Superior temporal gyrus (tissue), 1 donor: Measurements from ENCODE around the gene NOB1.

Experiments used
- DNase-seq: peaks from one replicate; pipeline ENCODE4 v3.0.0-alpha.2; 2016; ENCODE audit errors: extremely low spot score

Gene NOB1

GRCh38 chr16:69721441-69721957 lies 33.2 kb downstream of the NOB1 start:
- no peak for DNase-seq

GRCh38 chr16:69720822-69721430 lies 33.8 kb downstream of the NOB1 start:
- DNase-seq: no peak

- DNase-seq: no peak
Measured at GRCh38 chr16:69718111-69718764, 36.5 kb downstream of the NOB1 start.

- DNase-seq: no peak
Measured at GRCh38 chr16:69717066-69717465, 37.7 kb downstream of the NOB1 start.

GRCh38 chr16:69712914-69713581 lies 41.7 kb downstream of the NOB1 start:
- DNase-seq: no peak

GRCh38 chr16:69712277-69712676 lies 42.4 kb downstream of the NOB1 start:
- DNase-seq: no peak

GRCh38 chr16:69711115-69711740 lies 43.5 kb downstream of the NOB1 start:
- peak; percentile 27 for DNase-seq

GRCh38 chr16:69709456-69710084 lies 45.2 kb downstream of the NOB1 start:
- peak; percentile 96 for DNase-seq

GRCh38 chr16:69707920-69708683 lies 46.6 kb downstream of the NOB1 start:
- no peak for DNase-seq

GRCh38 chr16:69706975-69707340 lies 47.8 kb downstream of the NOB1 start:
- no peak for DNase-seq

- DNase-seq: peak; percentile 12
Measured at GRCh38 chr16:69706256-69706974, 48.3 kb downstream of the NOB1 start.

GRCh38 chr16:69703638-69704037 lies 51.1 kb downstream of the NOB1 start:
- DNase-seq: peak; percentile 6

GRCh38 chr16:69701866-69702265 lies 52.9 kb downstream of the NOB1 start:
- DNase-seq: no peak

- DNase-seq: peak; percentile 7
Measured at GRCh38 chr16:69701452-69701851, 53.3 kb downstream of the NOB1 start.

- DNase-seq: no peak
Measured at GRCh38 chr16:69699915-69700314, 54.8 kb downstream of the NOB1 start.

GRCh38 chr16:69698404-69698803 lies 56.3 kb downstream of the NOB1 start:
- DNase-seq: no peak

GRCh38 chr16:69693916-69694315 lies 60.8 kb downstream of the NOB1 start:
- DNase-seq: no peak

GRCh38 chr16:69691980-69692911 lies 62.5 kb downstream of the NOB1 start:
- peak; percentile 40 for DNase-seq
